ENCODE measurements around the gene DRICH1. TPM values are rescaled to one million over a fixed set of nuclear protein-coding genes. Genes with fewer than 3 reads are reported as not detected.
"Not testable (repeated sequence)": the region's sequence is repeated elsewhere in the genome, so short reads cannot be mapped to it uniquely, and the experiment has no call there.

DRICH1 gene
- total and polyA plus RNA-seq, 2 experiments from 2014 or later = not detected

GRCh38 chr22:23576681-23577080 lies 55.4 kb downstream of the DRICH1 start:
- H3K4me1 ChIP-seq (ENCODE audit: insufficient read depth) = no peaks in the 10 kb centered on the region
- no peak for DNase-seq (ENCODE audit: low spot score)
- H3K9me3 ChIP-seq (ENCODE audit: low read depth) = no peaks in the 10 kb centered on the region
- no peak overlapping the region for H3K4me3 ChIP-seq
- no peaks in the 10 kb centered on the region for H3K27me3 ChIP-seq
- WGBS (ENCODE audit: low lambda C conversion rate, missing lambda C conversion rate) = 83% methylated on average over 5 of the region's 5 CpGs
- H4K20me1 ChIP-seq (ENCODE audit: insufficient read depth, poor library complexity, severe bottlenecking) = no peaks in the 10 kb centered on the region
- no peaks in the 10 kb centered on the region for H3K9me2 ChIP-seq (replicated peaks; ENCODE audit: insufficient read depth)
- H3K79me2 ChIP-seq = no peaks in the 10 kb centered on the region
- no peak for TF ChIP-seq CTCF (IDR thresholded peaks at IDR 0.05; ENCODE audit: poor library complexity)
- no peak for TF ChIP-seq EZH2 (IDR thresholded peaks at IDR 0.05; ENCODE audit: borderline replicate concordance)
- TF ChIP-seq EZH2phosphoT487 (IDR thresholded peaks at IDR 0.05; ENCODE audit: low read depth, severe bottlenecking, unreplicated experiment) = no peak
- H3K36me3 ChIP-seq (replicated peaks; ENCODE audit: insufficient read depth, low read depth) = no peaks in the 10 kb centered on the region
- no peak overlapping the region for H3K4me2 ChIP-seq
- no peak overlapping the region for H2AFZ ChIP-seq
- no peak overlapping the region for H3K27ac ChIP-seq

GRCh38 chr22:23575601-23576000 lies 56.5 kb downstream of the DRICH1 start:
- Histone ChIP-seq H3K4me2 (no peak overlapping the region), H4K20me1 (ENCODE audit: insufficient read depth, poor library complexity, severe bottlenecking) (no peaks in the 10 kb centered on the region), H3K4me3 (no peak overlapping the region), H3K36me3 (replicated peaks; ENCODE audit: insufficient read depth, low read depth) (no peaks in the 10 kb centered on the region), H2AFZ (no peak overlapping the region), H3K9me2 (replicated peaks; ENCODE audit: insufficient read depth) (no peaks in the 10 kb centered on the region), H3K9me3 (ENCODE audit: low read depth) (no peaks in the 10 kb centered on the region), H3K79me2 (no peaks in the 10 kb centered on the region), H3K27me3 (no peaks in the 10 kb centered on the region), H3K27ac (no peak overlapping the region), H3K4me1 (ENCODE audit: insufficient read depth) (no peaks in the 10 kb centered on the region)
- WGBS (ENCODE audit: low lambda C conversion rate, missing lambda C conversion rate) = 98% methylated on average over 4 of the region's 4 CpGs
- DNase-seq (ENCODE audit: low spot score) = no peak
- TF ChIP-seq EZH2phosphoT487 (IDR thresholded peaks at IDR 0.05; ENCODE audit: low read depth, severe bottlenecking, unreplicated experiment) = no peak
- TF ChIP-seq EZH2 (IDR thresholded peaks at IDR 0.05; ENCODE audit: borderline replicate concordance) = no peak
- TF ChIP-seq CTCF (IDR thresholded peaks at IDR 0.05; ENCODE audit: poor library complexity) = no peak

GRCh38 chr22:23574877-23575276 lies 57.2 kb downstream of the DRICH1 start:
- no peaks in the 10 kb centered on the region for H3K9me3 ChIP-seq (ENCODE audit: low read depth)
- 74% methylated on average over 8 of the region's 8 CpGs for WGBS (ENCODE audit: low lambda C conversion rate, missing lambda C conversion rate)
- no peaks in the 10 kb centered on the region for H3K4me1 ChIP-seq (ENCODE audit: insufficient read depth)
- TF ChIP-seq EZH2 (IDR thresholded peaks at IDR 0.05; ENCODE audit: borderline replicate concordance) (no peak), EZH2phosphoT487 (IDR thresholded peaks at IDR 0.05; ENCODE audit: low read depth, severe bottlenecking, unreplicated experiment) (no peak), CTCF (IDR thresholded peaks at IDR 0.05; ENCODE audit: poor library complexity) (no peak)
- no peaks in the 10 kb centered on the region for H3K27me3 ChIP-seq
- no peak overlapping the region for H3K27ac ChIP-seq
- no peak overlapping the region for H3K4me3 ChIP-seq
- no peak overlapping the region for H3K4me2 ChIP-seq
- H3K79me2 ChIP-seq = no peaks in the 10 kb centered on the region
- H3K9me2 ChIP-seq (replicated peaks; ENCODE audit: insufficient read depth) = no peaks in the 10 kb centered on the region
- no peak for DNase-seq (ENCODE audit: low spot score)
- H3K36me3 ChIP-seq (replicated peaks; ENCODE audit: insufficient read depth, low read depth) = no peaks in the 10 kb centered on the region
- no peaks in the 10 kb centered on the region for H4K20me1 ChIP-seq (ENCODE audit: insufficient read depth, poor library complexity, severe bottlenecking)
- H2AFZ ChIP-seq = no peak overlapping the region

DNA sequence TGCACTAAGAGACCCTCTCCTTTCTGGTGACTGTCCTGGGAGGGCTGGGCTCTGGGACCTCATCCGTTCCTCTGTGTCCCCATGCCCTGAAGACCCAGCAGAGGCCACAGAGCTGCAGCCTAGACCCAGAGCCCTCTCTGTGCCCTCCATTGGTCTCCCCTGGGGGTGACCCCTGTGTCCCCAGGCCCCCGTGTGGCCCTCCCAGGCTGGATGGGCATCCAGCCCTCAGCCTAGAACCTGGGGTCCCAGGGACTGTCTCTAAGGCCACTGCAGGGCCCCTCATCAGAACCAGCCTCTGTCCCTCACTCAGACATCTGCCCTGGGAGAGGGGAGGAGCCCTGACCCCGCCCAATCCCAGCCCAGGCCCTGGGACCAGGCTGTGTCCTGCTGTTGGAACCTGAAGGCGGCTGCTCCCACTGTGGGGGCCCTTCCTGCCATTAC lies 57.7 kb downstream of the DRICH1 start:
- Histone ChIP-seq H3K27me3 (no peaks in the 10 kb centered on the region), H3K4me2 (no peak overlapping the region), H3K4me1 (ENCODE audit: insufficient read depth) (no peaks in the 10 kb centered on the region), H3K79me2 (no peaks in the 10 kb centered on the region), H3K9me2 (replicated peaks; ENCODE audit: insufficient read depth) (no peaks in the 10 kb centered on the region), H3K27ac (no peak overlapping the region), H3K4me3 (no peak overlapping the region), H2AFZ (no peak overlapping the region), H4K20me1 (ENCODE audit: insufficient read depth, poor library complexity, severe bottlenecking) (no peaks in the 10 kb centered on the region), H3K36me3 (replicated peaks; ENCODE audit: insufficient read depth, low read depth) (no peaks in the 10 kb centered on the region), H3K9me3 (ENCODE audit: low read depth) (no peaks in the 10 kb centered on the region)
- TF ChIP-seq CTCF (IDR thresholded peaks at IDR 0.05; ENCODE audit: poor library complexity) (no peak), EZH2phosphoT487 (IDR thresholded peaks at IDR 0.05; ENCODE audit: low read depth, severe bottlenecking, unreplicated experiment) (no peak), EZH2 (IDR thresholded peaks at IDR 0.05; ENCODE audit: borderline replicate concordance) (no peak)
- WGBS (ENCODE audit: low lambda C conversion rate, missing lambda C conversion rate) = 83% methylated on average over 4 of the region's 4 CpGs
- DNase-seq (ENCODE audit: low spot score) = no peak

DNA sequence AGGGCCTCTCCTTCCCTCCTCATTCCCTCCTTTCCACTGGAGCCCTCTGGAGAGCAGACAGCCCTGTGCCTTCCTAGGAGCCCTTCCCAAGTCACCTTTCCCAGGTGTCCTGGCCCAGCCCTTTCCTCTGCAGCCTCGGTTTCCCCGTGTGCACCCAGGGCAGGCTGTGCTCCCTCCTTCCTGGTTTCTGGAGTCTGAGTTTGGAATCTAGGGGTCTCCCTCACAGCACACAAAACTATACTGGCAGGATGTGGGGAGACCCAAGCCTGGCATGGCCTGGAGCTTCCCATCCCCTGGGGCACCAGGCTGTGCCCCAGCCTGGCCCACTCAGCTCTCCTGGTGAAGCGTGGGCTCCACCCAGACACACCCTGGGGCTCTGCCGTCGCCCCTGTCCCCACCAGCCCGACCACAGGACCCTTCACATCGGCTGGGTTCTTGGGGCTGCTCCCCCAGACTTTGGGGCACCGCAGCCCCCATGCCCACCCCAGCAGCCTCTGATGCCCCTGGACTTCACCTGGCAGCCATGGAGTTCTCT lies 58.4 kb downstream of the DRICH1 start:
- not testable (repeated sequence) for H3K9me2 ChIP-seq (replicated peaks; ENCODE audit: insufficient read depth); H3K4me1 ChIP-seq (ENCODE audit: insufficient read depth); H3K4me2 ChIP-seq; H2AFZ ChIP-seq; H3K4me3 ChIP-seq; H3K36me3 ChIP-seq (replicated peaks; ENCODE audit: insufficient read depth, low read depth); H4K20me1 ChIP-seq (ENCODE audit: insufficient read depth, poor library complexity, severe bottlenecking); H3K27ac ChIP-seq; DNase-seq (ENCODE audit: low spot score); H3K79me2 ChIP-seq; H3K27me3 ChIP-seq; H3K9me3 ChIP-seq (ENCODE audit: low read depth)
- WGBS (ENCODE audit: low lambda C conversion rate, missing lambda C conversion rate) = 93% methylated on average over 6 of the region's 8 CpGs
